ENCODE results near the gene GPS2.
A peak's percentile ranks its signal among the peaks of the same experiment; 100 is the strongest.

The GPS2 gene

GRCh38 chr17:7293159-7293558 lies 22.0 kb downstream of the GPS2 start:
- no peak for DNase-seq (ENCODE audit: low read depth)

GRCh38 chr17:7292729-7293128 lies 22.4 kb downstream of the GPS2 start:
- DNase-seq (ENCODE audit: low read depth), result no peak

DNA sequence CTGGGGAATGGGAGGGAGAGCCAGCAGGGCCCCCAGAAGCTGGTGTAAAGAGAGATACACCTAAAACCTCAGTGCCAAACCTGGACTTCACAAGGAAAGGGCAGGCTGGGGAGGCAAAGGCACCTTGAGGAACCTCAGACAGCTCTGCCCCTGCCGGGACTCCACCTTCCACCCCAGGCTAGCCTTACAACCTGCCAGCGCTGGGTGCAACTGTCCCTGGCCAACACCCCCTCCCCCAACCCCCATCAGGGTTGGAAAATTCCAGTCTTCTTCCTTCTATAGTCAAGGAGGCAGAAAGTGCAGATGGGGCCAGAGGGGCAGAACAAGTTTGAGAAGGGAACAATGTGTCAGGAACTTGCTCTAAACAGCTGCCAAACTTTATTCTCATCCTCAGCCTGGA lies 23.0 kb downstream of the GPS2 start:
- no peak for DNase-seq (ENCODE audit: low read depth)

GRCh38 chr17:7290685-7291084 lies 24.5 kb downstream of the GPS2 start:
- DNase-seq (ENCODE audit: low read depth), result no peak

- DNase-seq (ENCODE audit: low read depth), result no peak
Observed at GRCh38 chr17:7290166-7290565, 25.0 kb downstream of the GPS2 start.

GRCh38 chr17:7289256-7290032 lies 25.7 kb downstream of the GPS2 start:
- no peak for DNase-seq (ENCODE audit: low read depth)

GRCh38 chr17:7285679-7286078 lies 29.5 kb downstream of the GPS2 start:
- no peak for DNase-seq (ENCODE audit: low read depth)

DNA sequence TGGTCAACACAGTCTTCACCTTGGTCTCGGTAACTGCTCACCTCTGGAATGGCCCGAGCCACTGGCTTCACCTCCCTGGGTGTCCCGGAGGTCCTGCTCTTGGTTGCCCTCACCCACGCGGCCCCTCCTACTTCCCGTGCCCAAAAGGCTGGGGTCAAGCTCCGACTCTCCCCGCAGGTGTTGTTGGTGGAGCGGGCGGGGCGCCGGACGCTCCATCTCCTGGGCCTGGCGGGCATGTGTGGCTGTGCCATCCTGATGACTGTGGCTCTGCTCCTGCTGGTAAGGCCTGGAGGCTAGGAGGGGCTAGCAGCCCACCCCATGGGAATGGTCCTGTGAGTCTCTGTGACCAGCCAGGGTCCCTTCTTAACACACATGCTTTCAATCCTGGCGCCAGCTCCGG lies 30.2 kb downstream of the GPS2 start:
- no peak for DNase-seq (ENCODE audit: low read depth)

DNA sequence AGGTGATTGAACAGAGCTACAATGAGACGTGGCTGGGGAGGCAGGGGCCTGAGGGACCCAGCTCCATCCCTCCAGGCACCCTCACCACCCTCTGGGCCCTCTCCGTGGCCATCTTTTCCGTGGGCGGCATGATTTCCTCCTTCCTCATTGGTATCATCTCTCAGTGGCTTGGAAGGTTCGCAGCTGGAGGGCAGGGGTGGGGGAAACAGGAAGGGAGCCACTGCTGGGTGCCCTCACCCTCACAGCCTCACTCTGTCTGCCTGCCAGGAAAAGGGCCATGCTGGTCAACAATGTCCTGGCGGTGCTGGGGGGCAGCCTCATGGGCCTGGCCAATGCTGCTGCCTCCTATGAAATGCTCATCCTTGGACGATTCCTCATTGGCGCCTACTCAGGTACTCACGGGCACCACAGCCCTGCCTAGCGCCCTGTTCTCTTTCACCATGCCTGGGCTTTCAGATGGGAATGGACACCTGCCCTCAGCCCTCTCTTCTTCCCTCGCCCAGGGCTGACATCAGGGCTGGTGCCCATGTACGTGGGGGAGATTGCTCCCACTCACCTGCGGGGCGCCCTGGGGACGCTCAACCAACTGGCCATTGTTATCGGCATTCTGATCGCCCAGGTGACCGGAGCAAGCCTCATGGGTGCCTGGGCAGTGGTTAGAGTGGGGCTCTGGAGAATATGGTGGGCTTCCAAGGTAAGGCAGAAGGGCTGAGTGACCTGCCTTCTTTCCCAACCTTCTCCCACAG lies 31.5 kb downstream of the GPS2 start:
- DNase-seq (ENCODE audit: low read depth), result no peak

DNA sequence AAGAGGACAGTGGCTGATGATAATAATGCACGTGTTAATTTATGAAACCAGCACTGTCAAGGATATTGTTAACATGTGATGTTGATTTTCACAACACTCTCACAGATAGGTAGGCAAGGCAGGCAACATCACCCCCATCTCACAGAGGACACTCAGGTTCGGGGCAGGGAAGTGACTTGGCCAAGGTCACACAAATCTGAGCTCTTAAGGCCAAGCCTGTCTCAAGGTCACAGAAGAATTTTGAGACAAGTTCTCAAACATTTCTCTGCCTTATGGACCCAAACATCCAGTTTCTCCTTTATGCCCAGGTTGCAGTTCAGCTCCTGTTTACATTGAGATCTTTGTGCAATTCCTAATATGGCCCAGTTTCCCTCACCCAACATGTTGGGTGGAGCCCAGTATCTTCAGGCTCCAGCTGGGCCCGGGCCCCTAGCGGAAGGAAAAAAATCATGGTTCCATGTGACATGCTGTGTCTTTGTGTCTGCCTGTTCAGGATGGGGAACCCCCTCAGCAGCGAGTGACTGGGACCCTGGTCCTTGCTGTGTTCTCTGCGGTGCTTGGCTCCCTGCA lies 32.3 kb downstream of the GPS2 start:
- no peak for DNase-seq (ENCODE audit: low read depth)

DNA sequence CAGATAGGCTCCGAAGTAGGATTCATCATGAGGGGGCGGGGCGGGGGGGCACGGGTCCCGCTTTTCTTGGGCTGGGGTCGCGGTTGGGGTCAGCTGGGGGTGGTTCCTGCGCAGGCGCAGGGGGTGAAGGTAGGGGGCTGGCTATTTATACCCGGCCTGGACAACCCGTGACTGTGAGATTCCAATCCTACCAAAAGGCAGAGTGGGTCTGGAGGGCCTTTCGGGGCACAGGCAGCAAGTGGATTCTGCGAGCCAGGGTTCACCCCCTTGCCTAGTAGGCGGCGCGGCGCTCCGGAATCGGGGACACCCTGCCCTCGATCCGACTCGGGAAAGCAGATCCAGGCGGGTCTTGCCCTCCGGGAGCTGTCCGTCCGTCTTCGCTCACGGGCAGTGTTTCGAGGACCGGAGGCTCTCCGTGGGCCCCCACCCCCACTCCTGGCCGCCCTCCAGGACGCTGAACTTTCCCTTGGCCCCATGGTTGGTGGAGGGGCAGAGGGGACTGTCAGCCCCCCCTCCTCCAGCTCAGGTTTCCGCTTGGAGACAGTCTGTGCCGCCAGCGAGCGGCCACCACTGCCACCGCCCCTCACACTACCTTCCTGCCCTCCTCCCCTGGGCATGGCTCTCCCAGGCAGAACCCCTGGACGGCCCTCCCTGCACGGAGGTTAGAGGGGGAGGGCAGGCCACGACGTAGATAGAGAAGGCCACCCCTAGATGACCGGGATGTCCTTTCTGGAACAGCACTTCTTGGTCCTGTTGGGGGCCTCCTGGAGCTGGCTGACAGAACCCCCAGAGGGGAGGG lies 33.0 kb downstream of the GPS2 start:
- no peak for DNase-seq (ENCODE audit: low read depth)

DNA sequence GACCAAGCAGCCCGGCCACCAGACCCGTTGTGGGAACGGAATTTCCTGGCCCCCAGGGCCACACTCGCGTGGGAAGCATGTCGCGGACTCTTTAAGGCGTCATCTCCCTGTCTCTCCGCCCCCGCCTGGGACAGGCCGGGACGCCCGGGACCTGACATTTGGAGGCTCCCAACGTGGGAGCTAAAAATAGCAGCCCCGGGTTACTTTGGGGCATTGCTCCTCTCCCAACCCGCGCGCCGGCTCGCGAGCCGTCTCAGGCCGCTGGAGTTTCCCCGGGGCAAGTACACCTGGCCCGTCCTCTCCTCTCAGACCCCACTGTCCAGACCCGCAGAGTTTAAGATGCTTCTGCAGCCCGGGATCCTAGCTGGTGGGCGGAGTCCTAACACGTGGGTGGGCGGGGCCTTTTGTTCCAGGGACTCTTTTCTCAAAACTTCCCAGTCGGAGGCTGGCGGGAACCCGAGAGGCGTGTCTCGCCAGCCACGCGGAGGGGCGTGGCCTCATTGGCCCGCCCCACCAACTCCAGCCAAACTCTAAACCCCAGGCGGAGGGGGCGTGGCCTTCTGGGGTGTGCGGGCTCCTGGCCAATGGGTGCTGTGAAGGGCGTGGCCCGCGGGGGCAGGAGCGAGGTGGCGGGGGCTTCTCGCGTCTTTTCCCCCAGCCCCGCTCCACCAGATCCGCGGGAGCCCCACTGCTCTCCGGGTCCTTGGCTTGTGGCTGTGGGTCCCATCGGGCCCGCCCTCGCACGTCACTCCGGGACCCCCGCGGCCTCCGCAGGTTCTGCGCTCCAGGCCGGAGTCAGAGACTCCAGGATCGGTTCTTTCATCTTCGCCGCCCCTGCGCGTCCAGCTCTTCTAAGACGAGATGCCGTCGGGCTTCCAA lies 33.8 kb downstream of the GPS2 start, which contains the start of gene SLC2A4:
SLC2A4 (plus strand) TSS at position 645 of the 879 bp plus-strand sequence; CDS start at position 862, 217 bp downstream.
- peak; percentile 77 for DNase-seq (ENCODE audit: low read depth)

DNA sequence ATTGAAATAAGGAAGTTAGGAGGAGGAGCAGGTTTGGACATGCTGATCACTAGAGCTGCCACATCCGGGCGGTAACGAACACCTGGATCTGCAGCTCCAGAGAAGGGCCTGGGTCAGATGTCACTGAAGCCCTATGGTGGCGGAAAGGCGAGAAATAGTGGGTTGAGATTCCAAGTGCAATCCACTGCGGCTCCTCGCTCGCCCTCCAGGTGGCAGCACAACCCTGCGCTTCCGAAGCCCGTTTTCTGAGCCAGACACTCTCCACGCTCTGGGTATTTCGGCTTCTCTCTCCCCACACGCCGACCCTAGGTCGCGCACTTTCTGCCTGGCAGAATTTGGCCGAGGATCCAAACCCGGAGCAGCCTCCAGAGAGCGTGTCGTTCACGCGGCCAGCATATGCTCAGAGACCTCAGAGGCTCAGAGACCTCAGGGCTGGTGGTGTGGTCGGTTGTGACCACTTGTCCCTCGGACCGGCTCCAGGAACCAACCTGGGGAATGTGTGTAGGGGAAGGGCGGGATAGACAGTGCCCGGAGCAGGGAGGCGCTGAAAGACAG lies 34.6 kb downstream of the GPS2 start:
- peak; percentile 69 for DNase-seq (ENCODE audit: low read depth)

- no peak for DNase-seq (ENCODE audit: low read depth)
Observed at GRCh38 chr17:7279448-7279847, 35.7 kb downstream of the GPS2 start.

- DNase-seq (ENCODE audit: low read depth), result no peak
Observed at GRCh38 chr17:7266784-7267183, 48.4 kb downstream of the GPS2 start.

- DNase-seq (ENCODE audit: low read depth), result no peak
Observed at GRCh38 chr17:7263801-7264078, 51.4 kb downstream of the GPS2 start.

DNA sequence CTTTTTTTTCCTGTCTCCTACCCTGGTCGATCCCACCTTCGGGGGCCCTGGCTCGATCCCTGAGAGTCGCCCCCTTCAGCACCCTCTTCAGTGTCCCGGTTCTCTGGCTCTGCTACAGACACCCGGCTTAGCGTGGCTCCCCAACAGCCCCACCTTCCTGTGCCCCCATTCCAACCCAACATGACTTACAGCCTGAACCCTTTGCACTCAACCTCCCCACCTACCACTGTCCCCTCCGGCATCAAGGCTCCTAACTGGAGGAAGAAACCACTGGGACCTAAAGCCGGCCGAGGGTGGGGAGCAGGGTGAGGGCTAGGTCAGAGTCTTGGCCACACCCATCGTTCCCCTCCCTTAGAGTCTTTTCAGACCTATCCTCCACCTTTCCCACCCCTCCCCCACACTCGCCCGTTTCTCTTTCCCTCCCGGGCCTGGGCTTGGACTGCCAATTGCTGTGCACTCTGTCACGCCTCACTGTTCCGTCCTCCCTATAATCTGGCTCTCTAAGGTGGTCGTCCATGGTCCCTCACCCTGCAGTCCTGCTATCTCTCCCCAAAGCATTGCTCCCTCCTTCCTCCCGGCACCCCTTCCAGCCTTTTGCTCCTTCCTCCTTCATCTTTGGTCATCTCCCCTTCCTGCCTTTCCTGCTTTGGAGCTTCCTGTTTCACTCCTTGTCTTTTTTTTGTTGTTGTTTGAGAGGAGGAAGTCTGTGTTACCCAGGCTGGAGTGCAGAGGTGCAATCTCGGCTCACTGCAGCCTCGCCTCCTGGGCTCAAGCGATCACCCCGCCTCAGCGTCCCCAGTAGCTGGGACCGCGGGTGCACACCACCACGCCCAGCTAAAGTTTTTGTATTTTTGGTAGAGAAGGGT lies 52.0 kb downstream of the GPS2 start:
- no peak for DNase-seq (ENCODE audit: low read depth)

Data from stimulated activated CD8-positive, alpha-beta memory T cell treated with anti-CD3 and anti-CD28 coated beads, Interleukin-15, amount 100 ng/mL, for 24 hours (primary cell).